Panc1 (cell line): ENCODE data around the gene MRGPRD.

ENCODE experiments used
- POLR2AphosphoS5 ChIP-seq: IDR thresholded peaks from 2 replicates; pipeline ENCODE4 v1.6.1; 2012; ENCODE audit warnings: mild to moderate bottlenecking, low read depth, low read length, moderate library complexity
- SIN3A ChIP-seq: IDR thresholded peaks from 2 replicates; pipeline ENCODE4 v1.6.1; 2012; ENCODE audit warnings: low read depth, mild to moderate bottlenecking, low read length, moderate library complexity, borderline replicate concordance; ENCODE audit not compliant: insufficient read depth
- TCF7L2 ChIP-seq: IDR thresholded peaks from 2 replicates; pipeline ENCODE4 v1.6.1; 2011; ENCODE audit warnings: mild to moderate bottlenecking, low read depth, low read length, inconsistent platforms
- TF ChIP-seq, protein P1 (sequence below): fragments of 450-650 bp; IDR thresholded peaks from 2 replicates; pipeline ENCODE4 v1.5.1; 2017; ENCODE audit warnings: mild to moderate bottlenecking
- TF ChIP-seq, protein P2 (sequence below), 2 experiments: IDR thresholded peaks; 2 replicates each; pipeline ENCODE4 v1.6.1; 2011 to 2012; ENCODE audit warnings: low read depth in 2 of 2, control low read depth in 1 of 2, low read length in 1 of 2, mild to moderate bottlenecking in 1 of 2, moderate library complexity in 1 of 2; ENCODE audit not compliant: insufficient read depth in 1 of 2

DNA sequence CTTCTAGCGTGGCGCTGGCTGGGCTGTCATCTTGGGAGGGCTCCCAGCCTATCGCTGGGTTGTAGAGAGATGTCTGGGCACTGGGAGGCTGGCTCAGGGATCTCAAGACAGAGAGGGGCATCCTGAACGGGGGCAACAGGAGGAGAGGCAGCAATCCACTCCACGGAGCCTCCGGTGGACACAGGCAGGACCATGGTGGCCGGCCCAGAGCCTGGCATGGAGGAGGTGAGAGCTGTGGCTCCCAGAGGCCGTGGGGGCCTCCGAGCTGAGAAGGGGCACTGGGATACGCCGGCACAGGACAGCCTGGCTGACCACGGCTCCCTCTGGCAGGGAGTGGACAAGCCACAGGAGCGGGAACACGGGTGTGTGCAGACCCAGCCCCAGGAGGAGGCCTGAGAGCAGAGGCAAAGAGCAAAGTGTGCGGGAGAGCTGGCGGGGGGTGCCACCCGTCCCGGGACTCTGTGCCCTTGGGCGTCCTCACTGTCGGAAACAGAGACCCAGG is 23.1 kb upstream of the MRGPRD start:
- TF ChIP-seq, protein P1, sequence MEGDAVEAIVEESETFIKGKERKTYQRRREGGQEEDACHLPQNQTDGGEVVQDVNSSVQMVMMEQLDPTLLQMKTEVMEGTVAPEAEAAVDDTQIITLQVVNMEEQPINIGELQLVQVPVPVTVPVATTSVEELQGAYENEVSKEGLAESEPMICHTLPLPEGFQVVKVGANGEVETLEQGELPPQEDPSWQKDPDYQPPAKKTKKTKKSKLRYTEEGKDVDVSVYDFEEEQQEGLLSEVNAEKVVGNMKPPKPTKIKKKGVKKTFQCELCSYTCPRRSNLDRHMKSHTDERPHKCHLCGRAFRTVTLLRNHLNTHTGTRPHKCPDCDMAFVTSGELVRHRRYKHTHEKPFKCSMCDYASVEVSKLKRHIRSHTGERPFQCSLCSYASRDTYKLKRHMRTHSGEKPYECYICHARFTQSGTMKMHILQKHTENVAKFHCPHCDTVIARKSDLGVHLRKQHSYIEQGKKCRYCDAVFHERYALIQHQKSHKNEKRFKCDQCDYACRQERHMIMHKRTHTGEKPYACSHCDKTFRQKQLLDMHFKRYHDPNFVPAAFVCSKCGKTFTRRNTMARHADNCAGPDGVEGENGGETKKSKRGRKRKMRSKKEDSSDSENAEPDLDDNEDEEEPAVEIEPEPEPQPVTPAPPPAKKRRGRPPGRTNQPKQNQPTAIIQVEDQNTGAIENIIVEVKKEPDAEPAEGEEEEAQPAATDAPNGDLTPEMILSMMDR: no peak
- no peak for TF ChIP-seq POLR2AphosphoS5
- TF ChIP-seq, protein P2, sequence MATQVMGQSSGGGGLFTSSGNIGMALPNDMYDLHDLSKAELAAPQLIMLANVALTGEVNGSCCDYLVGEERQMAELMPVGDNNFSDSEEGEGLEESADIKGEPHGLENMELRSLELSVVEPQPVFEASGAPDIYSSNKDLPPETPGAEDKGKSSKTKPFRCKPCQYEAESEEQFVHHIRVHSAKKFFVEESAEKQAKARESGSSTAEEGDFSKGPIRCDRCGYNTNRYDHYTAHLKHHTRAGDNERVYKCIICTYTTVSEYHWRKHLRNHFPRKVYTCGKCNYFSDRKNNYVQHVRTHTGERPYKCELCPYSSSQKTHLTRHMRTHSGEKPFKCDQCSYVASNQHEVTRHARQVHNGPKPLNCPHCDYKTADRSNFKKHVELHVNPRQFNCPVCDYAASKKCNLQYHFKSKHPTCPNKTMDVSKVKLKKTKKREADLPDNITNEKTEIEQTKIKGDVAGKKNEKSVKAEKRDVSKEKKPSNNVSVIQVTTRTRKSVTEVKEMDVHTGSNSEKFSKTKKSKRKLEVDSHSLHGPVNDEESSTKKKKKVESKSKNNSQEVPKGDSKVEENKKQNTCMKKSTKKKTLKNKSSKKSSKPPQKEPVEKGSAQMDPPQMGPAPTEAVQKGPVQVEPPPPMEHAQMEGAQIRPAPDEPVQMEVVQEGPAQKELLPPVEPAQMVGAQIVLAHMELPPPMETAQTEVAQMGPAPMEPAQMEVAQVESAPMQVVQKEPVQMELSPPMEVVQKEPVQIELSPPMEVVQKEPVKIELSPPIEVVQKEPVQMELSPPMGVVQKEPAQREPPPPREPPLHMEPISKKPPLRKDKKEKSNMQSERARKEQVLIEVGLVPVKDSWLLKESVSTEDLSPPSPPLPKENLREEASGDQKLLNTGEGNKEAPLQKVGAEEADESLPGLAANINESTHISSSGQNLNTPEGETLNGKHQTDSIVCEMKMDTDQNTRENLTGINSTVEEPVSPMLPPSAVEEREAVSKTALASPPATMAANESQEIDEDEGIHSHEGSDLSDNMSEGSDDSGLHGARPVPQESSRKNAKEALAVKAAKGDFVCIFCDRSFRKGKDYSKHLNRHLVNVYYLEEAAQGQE (IDR thresholded peaks at IDR 0.05; ENCODE audit: insufficient read depth in 1 of 2, low read depth in 2 of 2, low read length in 1 of 2): no peak
- TF ChIP-seq SIN3A: no peak
- TF ChIP-seq TCF7L2: no peak
